ENCODE results near the gene BBLN.
"Not testable (repeated sequence)": the region's sequence is repeated elsewhere in the genome, so short reads cannot be mapped to it uniquely, and the experiment has no call there.

The BBLN gene

GRCh38 chr9:128164307-128164885, 4.3 kb downstream of the BBLN start:
- peak; percentile 25 for DNase-seq

- DNase-seq: no peak
Measured at GRCh38 chr9:128166169-128166568, 6.1 kb downstream of the BBLN start.

- no peak for DNase-seq
Measured at GRCh38 chr9:128167209-128167608, 7.1 kb downstream of the BBLN start.

GRCh38 chr9:128168731-128169308, 8.8 kb downstream of the BBLN start:
- DNase-seq: no peak

- DNase-seq: no peak
Measured at GRCh38 chr9:128169492-128169891, 9.4 kb downstream of the BBLN start.

- no peak for DNase-seq
Measured at GRCh38 chr9:128169925-128170324, 9.9 kb downstream of the BBLN start.

- DNase-seq: no peak
Measured at GRCh38 chr9:128174062-128174461, 14.0 kb downstream of the BBLN start.

GRCh38 chr9:128175102-128175563, 15.1 kb downstream of the BBLN start:
- no peak for DNase-seq

- no peak for DNase-seq
Measured at GRCh38 chr9:128175726-128176125, 15.7 kb downstream of the BBLN start.

GRCh38 chr9:128178806-128179431, 18.9 kb downstream of the BBLN start:
- no peak for DNase-seq

- no peak for DNase-seq
Measured at GRCh38 chr9:128180001-128180400, 19.9 kb downstream of the BBLN start.

- no peak for DNase-seq
Measured at GRCh38 chr9:128180447-128180846, 20.4 kb downstream of the BBLN start.

GRCh38 chr9:128181480-128181879, 21.4 kb downstream of the BBLN start:
- not testable (repeated sequence) for DNase-seq

GRCh38 chr9:128182893-128183588, 23.0 kb downstream of the BBLN start:
- no peak for DNase-seq

GRCh38 chr9:128185979-128186965, 26.2 kb downstream of the BBLN start:
- no peak for DNase-seq

GRCh38 chr9:128187361-128187760, 27.3 kb downstream of the BBLN start:
- no peak for DNase-seq

- DNase-seq: no peak
Measured at GRCh38 chr9:128188209-128188608, 28.1 kb downstream of the BBLN start.

GRCh38 chr9:128190013-128190412, 29.9 kb downstream of the BBLN start:
- no peak for DNase-seq

- DNase-seq: no peak
Measured at GRCh38 chr9:128190516-128191405, 30.7 kb downstream of the BBLN start.

GRCh38 chr9:128191406-128192046, 31.5 kb downstream of the BBLN start, which contains the start of gene CIZ1:
TSS of gene CIZ1 (minus strand) at chr9:128191572. CDS start at chr9:128190857, 715 bp downstream.
- DNase-seq: peak; percentile 92
